Epithelial cell of proximal tubule (primary cell): ENCODE data around the gene AGBL1. TPM values are rescaled to one million over a fixed set of nuclear protein-coding genes. Genes with fewer than 3 reads are reported as not detected.

Source experiments
- DNase-seq: peaks from one replicate; pipeline ENCODE4 v3.0.0-alpha.2; 2011; ENCODE audit warnings: low read depth
- H3K4me3 ChIP-seq: 2 replicates; pipeline ENCODE4 v1.5.1; 2011; ENCODE audit warnings: low read depth, mild to moderate bottlenecking, low read length
- total RNA-seq: library from RNA; depleted of rRNA; stranded (reverse); fragments of >200 nt; gene quantifications from 2 replicates; pipeline ENCODE4 v1.2.3, GENCODE V29; 2015
- TF ChIP-seq, protein P1 (sequence below): conservative IDR thresholded peaks from 2 replicates; pipeline ENCODE4 v1.5.1; 2012; ENCODE audit warnings: low read depth, mild to moderate bottlenecking, low read length

The AGBL1 gene
- total RNA-seq, 1 donor from 2014 or later, result not detected

DNA sequence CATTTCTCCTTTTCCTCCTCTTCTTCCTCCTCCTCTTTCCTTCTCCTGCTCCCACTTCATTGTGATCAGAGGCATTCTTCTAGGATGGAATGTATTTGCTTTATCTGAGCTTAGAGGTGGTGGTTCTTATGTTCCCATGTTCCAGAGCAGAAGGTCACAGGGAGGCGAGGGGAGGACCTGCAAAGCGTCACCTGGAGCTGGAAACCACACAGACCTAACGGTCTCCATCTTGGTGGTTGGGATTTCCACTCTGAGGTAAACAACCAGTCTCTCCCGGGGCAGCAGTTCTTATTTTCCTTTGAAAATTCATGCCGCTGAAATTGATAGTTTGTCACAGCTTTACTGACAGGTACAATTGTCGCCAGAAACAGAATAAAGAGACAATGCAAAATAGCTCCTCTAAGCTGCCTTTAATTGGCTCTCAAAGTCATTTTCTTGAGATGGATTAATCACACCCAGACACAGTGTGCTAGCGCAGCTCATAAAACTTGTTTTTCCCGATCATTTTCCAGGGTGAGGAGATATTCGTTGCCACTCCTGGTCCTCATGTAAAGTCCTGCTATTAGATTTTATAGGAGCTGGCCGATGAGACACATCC is 16.9 kb upstream of the AGBL1 start:
- TF ChIP-seq, protein P1, sequence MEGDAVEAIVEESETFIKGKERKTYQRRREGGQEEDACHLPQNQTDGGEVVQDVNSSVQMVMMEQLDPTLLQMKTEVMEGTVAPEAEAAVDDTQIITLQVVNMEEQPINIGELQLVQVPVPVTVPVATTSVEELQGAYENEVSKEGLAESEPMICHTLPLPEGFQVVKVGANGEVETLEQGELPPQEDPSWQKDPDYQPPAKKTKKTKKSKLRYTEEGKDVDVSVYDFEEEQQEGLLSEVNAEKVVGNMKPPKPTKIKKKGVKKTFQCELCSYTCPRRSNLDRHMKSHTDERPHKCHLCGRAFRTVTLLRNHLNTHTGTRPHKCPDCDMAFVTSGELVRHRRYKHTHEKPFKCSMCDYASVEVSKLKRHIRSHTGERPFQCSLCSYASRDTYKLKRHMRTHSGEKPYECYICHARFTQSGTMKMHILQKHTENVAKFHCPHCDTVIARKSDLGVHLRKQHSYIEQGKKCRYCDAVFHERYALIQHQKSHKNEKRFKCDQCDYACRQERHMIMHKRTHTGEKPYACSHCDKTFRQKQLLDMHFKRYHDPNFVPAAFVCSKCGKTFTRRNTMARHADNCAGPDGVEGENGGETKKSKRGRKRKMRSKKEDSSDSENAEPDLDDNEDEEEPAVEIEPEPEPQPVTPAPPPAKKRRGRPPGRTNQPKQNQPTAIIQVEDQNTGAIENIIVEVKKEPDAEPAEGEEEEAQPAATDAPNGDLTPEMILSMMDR, result no peak
- no peak overlapping the region for H3K4me3 ChIP-seq
- no peak for DNase-seq

DNA sequence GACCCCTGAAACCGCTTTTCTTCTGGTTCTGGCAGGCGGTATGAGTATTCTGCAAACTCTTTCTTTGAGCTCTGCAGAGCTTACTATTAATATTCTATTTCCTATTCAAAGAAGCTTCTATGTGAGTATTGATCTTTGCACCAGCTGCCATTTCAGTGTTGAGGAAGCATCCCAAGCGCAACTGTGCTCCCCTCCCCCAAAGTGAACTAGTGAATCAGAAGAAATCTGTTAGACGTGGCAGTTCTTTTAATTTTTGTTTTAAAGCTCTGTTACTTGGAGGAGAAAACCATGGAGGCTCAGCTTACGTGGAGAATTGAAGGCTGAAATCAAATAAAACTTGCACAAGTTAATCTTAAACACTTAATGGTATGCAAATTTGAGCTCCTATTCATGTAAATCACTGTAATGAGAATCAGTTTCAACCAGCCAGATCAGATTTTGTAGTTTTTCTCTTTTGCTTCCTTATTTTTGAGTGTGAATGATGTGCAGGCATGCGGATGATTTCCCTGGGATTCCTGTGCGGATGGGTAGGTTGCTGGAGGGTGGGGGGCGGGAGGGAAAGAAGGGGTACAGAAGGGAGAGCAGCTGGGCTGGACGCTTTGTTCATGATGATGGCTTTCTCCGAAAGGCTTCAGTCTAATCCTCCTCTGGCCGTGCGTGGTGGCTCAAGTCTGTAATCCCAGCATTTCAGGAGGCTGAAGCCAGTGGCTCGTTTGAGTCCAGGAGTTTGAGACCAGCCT is 16.1 kb upstream of the AGBL1 start:
- TF ChIP-seq, protein P1, result no peak
- no peak overlapping the region for H3K4me3 ChIP-seq
- DNase-seq, result no peak

DNA sequence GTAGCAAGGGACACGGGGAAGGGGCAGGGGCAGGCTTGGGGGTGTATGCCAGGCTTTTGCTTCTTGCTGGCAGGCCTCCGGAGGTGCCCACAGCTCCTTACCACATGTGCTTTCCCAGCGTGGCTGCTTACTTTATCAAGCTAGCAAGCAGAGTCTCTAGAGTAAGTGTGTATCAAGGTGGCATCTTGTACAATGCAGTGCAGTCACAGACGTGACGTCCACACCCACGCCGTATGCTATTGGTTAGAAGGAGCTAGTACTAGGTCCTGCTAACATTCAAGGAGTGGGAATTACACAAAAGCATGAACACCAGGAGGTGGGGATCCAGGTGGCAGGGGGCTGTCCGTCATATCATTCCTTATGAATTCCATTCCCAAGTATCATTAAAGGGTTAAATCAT is 15.3 kb upstream of the AGBL1 start:
- H3K4me3 ChIP-seq, result no peak overlapping the region
- no peak for DNase-seq
- TF ChIP-seq, protein P1, result no peak

DNA sequence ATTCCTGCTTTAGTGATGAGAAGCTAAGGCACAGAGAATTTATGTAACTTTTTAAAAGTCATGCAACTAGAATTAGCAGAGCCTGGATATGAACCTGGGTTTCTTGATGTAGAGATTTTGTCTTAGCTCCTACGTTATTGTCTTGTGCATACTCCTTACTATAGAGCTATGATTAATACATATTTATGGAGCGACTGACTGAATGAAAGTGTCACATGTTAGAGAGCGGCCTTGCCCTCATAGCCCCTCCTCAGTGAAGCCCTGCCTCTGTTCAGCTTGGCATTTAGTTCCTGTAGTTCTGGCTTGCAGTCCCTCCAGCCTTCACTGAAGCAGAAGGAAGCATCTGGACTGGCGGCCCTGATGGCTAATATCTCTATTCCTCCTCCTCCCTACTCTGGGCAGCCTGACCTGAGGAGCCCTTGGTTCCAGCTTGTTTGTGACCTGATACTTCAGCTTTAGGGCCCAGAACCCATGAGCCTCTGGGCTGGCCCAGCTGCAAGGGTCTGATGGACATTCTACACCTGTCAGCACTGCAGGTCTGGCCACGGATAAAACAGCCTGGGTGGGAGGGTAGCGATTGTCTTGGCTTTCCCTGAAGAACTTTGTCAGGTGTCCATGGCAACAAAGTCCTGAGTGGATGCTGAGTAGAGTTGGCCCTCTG is 13.4 kb upstream of the AGBL1 start:
- H3K4me3 ChIP-seq, result no peak overlapping the region
- DNase-seq, result no peak
- TF ChIP-seq, protein P1, result no peak

DNA sequence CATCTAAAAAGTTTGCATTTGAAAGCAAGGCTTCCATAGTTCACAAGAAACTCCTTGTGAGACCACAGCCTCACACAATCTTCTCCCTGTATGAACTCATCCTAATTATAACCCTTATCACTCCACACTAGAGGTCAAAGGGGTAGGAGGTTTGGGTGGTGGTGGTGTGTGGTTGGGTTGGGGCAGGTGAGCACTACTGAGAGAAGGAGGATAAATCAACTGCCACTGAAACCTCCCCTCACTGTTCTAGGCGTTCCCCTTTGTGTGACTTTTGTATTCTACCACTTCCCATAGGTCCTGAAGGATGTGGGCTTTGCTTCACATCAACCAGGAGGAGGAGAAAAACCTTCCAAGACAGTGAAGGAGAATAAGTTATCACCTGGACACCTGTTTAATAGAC is 6.4 kb upstream of the AGBL1 start:
- DNase-seq, result no peak
- H3K4me3 ChIP-seq, result no peak overlapping the region
- TF ChIP-seq, protein P1, result no peak

DNA sequence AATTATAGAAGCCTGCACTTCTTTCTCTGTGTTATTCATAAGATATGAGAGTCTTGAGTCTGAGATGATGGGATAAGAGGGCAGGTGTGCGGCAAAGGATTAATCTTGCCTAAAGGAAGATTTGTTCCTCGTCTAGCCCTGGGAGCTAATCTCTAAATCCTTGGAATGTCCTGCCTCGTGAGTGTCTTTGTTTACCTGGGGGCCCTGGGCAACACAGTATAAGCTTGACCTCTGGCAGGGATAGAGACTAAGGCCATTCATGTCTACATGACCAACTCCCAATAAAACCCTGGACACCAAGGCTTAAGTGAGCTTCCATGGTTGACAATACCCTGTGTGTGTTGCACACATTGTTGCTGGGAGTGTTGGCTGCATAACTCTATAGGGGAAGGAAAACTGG is 3.2 kb upstream of the AGBL1 start:
- H3K4me3 ChIP-seq, result no peak overlapping the region
- DNase-seq, result no peak
- TF ChIP-seq, protein P1, result no peak

DNA sequence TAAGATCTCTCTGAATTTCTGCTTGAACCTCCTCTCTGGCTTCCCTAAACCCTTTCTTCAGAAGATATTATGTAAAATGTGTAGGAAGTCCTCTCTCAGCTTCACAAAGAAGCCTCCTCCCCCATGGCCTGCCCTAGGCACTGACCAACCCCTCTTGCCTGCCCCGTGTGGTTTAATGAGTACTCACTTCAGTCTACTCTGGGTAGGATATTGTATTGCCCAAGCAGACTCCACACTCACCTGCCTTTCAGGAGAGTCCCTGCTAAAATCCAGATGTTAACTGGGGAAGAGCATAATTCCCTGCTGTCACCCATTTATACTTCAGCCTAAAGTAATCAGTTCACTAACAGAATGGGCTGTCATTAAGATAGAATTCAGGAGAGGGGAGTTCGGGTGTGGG is 2.6 kb upstream of the AGBL1 start:
- DNase-seq, result no peak
- TF ChIP-seq, protein P1, result no peak
- no peak overlapping the region for H3K4me3 ChIP-seq
